ENCODE data around the gene ZNF467.

ZNF467 gene

DNA sequence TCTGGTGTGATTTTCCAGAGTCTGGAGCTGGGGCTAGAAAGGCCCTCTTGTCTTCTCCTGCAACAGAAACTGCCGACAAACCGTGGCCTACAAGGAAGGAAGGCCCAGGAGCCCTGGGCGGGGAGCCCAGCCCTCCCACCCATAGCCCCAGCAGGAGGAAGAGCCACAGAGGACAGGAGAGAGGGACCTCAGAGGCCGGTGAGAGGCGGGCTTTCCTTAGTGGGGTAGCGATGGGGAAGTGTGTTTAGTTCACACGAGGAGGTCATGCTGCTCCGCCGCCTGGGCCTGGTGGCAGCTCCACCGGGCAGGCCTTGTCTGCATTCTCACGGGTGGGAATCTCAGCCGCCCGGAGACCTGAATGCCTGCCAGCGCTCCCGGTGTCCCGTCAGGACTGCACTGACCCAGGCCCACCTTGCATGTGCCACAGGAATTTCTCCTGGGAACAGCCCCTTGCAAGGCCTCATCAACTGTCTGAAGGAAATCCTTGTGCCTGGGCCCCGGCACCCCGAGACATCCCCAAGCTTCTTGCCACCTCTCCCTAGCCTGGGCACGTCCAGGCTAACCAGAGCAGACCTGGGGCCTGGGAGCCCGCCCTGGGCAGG is 50.9 kb downstream of the ZNF467 start:
- Mint-ChIP-seq H3K4me1 (peaks cover 9 to 12% of the 10 kb centered on the region in 2 donors), H3K27ac (no peak overlapping the region), H3K4me3 (no peak overlapping the region), H3K27me3 (no peaks in the 10 kb centered on the region), H3K9me3 (no peaks in the 10 kb centered on the region), H3K36me3 (peaks cover 42 to 45% of the 10 kb centered on the region in 2 donors)
- no peak for DNase-seq
- no peak for ATAC-seq (replicated peaks)

DNA sequence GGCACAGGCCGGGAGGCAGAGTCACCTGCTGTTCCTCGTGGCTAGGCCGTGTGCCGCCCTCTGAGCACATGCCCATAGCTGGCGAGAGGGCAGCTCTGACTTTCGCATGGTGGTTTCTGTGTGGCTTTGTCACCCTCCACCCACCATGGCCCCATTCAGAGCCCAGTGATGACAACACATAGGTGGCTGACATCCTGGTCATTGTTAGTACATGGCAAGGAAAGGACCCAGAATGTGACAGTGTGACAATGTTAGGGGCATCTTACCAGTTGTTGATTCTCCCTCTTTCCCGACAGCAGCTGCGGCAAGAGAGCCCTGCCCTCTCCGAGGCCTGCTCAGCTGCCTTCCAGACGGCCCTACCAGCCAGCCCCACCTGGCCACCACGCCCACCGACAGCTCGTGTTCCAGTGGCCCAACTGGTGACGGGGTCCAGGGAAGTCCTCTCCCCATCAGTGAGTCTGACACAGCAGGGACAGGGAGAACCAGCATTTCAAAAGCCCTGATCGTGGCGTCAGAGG is 52.2 kb downstream of the ZNF467 start:
- Mint-ChIP-seq H3K36me3 (peaks cover 37 to 38% of the 10 kb centered on the region in 2 donors), H3K9me3 (no peaks in the 10 kb centered on the region), H3K27ac (no peak overlapping the region), H3K27me3 (no peaks in the 10 kb centered on the region), H3K4me3 (no peak overlapping the region), H3K4me1 (peaks cover 13 to 15% of the 10 kb centered on the region in 2 donors)
- no peak for DNase-seq
- no peak for ATAC-seq (replicated peaks)

DNA sequence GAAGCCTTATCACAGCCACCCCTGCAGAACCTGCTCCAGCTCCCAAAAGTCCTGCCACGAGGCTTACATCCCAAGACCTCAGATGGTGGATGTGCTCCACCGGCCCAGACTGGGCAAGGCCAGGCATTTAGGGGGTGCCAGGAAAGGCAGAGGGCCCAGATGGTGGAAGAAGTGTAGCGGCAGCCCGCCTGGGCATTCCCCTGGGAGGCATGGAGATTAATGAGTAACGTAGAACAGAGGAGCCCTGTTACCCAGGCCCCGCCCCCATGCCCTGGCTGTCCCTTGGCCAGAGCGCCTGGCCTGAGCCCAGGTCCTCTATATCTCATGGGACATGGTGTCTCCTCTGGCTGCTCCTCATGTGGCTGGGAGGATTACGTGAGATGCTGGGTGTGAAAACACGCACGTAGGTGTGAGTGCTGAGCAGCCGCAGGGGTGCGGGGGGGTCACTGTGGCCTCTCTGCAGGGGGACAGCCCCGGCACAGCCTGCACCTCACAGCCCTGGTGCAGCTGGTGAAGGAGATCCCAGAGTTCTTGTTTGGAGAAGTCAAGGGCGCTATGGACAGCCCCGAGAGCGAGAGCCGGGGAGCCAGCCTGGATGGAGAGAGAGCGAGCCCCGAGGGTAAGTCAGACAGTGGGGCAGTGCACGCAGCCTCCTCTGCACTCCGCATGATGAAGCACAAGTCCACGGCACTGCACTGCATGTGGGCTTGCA is 52.9 kb downstream of the ZNF467 start:
- DNase-seq (no peak), ATAC-seq (replicated peaks) (peak in 1 of 2 donors; percentile 39)

DNA sequence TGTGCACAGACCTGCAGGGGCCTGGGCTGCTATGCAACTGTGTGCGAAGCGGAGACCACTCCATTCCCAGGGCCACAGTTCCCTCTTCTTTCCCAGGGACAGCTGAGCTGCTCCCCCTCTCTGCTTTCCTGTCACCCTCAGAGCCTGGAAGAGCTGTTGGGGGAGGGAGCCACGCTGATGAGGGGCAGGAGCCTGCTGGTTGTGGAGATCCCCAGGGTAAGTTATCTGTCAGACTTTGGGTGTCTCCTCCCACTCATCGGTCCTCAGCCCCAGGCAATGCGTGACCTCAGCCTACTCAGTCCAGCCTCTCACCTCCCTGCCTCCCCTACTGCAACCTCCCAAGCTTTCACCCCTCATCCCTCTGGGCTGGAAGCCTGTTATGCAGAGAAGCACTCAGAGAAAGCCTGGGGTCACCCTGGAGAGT is 53.5 kb downstream of the ZNF467 start:
- Mint-ChIP-seq H3K36me3 (peaks cover 30% of the 10 kb centered on the region in 2 donors), H3K27me3 (no peaks in the 10 kb centered on the region), H3K4me1 (peaks cover 25% of the 10 kb centered on the region in 2 donors), H3K4me3 (no peak overlapping the region), H3K9me3 (no peaks in the 10 kb centered on the region), H3K27ac (no peak overlapping the region)
- peak; percentile 16 for DNase-seq
- ATAC-seq (replicated peaks): peak in 1 of 2 donors; percentile 65

More for the DNA sequence above, 52.9 kb downstream of the ZNF467 start:
- Mint-ChIP-seq H3K4me1 (peaks cover 19 to 21% of the 10 kb centered on the region in 2 donors), H3K27me3 (no peaks in the 10 kb centered on the region), H3K27ac (peak overlapping the region; percentile 26), H3K4me3 (no peak overlapping the region), H3K36me3 (peaks cover 31 to 32% of the 10 kb centered on the region in 2 donors), H3K9me3 (no peaks in the 10 kb centered on the region)

DNA sequence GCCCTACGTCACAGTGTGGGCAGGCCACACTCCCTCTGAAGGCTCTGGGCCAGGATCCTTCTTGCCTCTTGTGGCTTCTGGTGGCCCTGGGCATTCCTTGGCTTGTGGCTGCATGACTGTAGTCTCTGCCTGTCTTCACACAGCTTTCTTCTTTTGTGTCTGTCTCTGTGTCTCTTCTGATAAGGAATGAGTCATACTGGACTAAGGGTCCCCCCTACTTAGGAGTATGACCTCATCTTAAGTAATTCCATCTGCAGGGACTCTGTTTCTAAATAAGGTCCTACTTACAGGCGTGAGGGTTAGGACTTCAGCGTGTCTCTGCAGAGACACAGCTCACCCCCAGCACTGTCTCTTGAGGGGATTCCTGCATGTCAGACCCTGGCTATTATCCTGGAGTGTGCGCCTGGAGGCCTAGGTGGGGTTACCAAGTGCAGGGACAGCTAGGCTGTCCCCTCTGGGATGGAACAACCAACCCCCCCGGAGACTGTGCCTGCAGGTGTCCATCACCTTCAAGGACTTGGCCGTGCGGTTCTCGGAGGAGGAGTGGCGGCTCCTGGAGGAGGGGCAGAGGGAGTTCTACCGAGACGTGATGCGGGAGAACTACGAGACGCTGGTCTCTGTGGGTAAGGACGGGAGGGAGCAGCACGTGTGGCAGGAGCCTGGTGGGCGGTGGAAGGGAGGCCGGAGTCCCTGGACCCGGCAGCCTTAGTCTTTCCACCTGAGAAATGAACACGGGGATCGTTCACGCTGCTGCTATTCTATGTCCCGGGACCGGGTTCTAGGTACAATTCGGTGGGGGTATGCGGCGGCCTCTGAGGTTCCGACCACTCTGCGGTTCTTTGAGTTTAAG is 54.1 kb downstream of the ZNF467 start:
- ATAC-seq (replicated peaks) (no peak), DNase-seq (no peak)
- H3K4me1 Mint-ChIP-seq: peaks cover 25 to 27% of the 10 kb centered on the region in 2 donors
- peaks cover 30% of the 10 kb centered on the region in 2 donors for H3K36me3 Mint-ChIP-seq
- no peaks in the 10 kb centered on the region for H3K27me3 Mint-ChIP-seq
- H3K9me3 Mint-ChIP-seq: no peaks in the 10 kb centered on the region
- H3K27ac Mint-ChIP-seq: peak overlapping the region; percentile 67
- no peak overlapping the region for H3K4me3 Mint-ChIP-seq

DNA sequence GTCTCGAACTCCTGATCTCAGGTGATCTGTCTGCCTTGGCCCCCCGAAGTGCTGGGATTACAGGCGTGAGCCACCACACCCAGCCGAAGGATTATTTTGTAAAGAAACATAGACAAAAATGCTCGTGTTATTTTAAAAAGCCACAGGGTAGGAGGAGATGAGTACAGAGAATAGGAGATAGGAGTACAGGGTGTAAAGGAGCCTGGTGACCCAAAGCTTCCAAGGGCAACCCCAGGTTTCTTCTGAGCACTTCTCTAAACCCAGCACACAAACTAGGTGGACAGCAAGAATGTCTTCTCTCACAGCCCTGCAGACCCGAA is 54.7 kb downstream of the ZNF467 start:
- H3K27ac Mint-ChIP-seq: no peak overlapping the region
- H3K4me1 Mint-ChIP-seq: peaks cover 25 to 33% of the 10 kb centered on the region in 2 donors
- H3K36me3 Mint-ChIP-seq: peaks cover 24 to 27% of the 10 kb centered on the region in 2 donors
- H3K27me3 Mint-ChIP-seq: no peaks in the 10 kb centered on the region
- DNase-seq: no peak
- H3K4me3 Mint-ChIP-seq: no peak overlapping the region
- ATAC-seq (replicated peaks): no peak
- no peaks in the 10 kb centered on the region for H3K9me3 Mint-ChIP-seq

DNA sequence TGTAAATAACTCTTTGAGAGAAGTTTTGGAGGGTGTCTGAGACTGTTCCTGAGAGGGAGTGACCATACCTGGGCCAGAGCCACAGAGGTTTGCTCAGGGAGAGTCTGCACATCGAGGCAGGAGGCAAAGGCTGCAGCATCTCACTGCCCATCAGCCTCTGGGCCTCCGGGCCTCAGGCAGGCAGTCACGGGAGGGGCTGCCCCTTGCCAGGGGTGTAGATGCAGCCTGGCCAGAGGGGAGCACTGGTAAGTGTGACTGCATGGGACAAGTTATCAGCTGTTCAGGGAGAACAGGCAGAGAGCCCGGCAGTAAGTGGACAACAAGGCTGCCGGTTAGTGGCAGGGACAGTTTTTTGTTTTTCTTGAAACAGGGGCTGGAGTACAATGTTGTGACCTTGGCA is 55.9 kb downstream of the ZNF467 start:
- ATAC-seq (replicated peaks): no peak
- H3K9me3 Mint-ChIP-seq: no peaks in the 10 kb centered on the region
- H3K4me3 Mint-ChIP-seq: no peak overlapping the region
- no peak overlapping the region for H3K27ac Mint-ChIP-seq
- peaks cover 5 to 6% of the 10 kb centered on the region in 2 donors for H3K27me3 Mint-ChIP-seq
- peaks cover 17 to 18% of the 10 kb centered on the region in 2 donors for H3K36me3 Mint-ChIP-seq
- H3K4me1 Mint-ChIP-seq: peaks cover 25 to 36% of the 10 kb centered on the region in 2 donors
- no peak for DNase-seq

DNA sequence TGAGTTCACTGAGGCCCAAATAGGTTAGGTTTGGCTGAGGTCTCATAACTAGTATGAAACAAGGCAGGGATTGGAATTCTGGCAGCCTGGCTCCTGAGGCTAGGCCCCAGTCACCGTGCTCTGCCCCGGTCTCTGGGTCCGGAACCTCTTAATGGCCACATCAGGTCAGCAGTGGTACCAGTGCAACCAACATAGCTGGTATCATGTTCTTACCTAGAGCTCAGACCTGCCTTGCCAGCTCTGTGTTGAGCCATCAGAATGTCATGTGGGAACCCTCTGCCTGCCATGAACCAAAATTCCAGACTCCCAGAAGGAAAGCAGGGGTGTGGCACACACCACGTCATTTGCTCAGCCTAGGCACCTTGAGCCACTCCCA is 56.5 kb downstream of the ZNF467 start:
- H3K4me3 Mint-ChIP-seq: no peak overlapping the region
- H3K9me3 Mint-ChIP-seq: peaks cover 0 to under 1% of the 10 kb centered on the region in 2 donors
- H3K36me3 Mint-ChIP-seq: peaks cover 13 to 17% of the 10 kb centered on the region in 2 donors
- DNase-seq (no peak), ATAC-seq (replicated peaks) (no peak)
- no peak overlapping the region for H3K27ac Mint-ChIP-seq
- H3K27me3 Mint-ChIP-seq: peaks cover 5 to 6% of the 10 kb centered on the region in 2 donors
- H3K4me1 Mint-ChIP-seq: peaks cover 25 to 36% of the 10 kb centered on the region in 2 donors

DNA sequence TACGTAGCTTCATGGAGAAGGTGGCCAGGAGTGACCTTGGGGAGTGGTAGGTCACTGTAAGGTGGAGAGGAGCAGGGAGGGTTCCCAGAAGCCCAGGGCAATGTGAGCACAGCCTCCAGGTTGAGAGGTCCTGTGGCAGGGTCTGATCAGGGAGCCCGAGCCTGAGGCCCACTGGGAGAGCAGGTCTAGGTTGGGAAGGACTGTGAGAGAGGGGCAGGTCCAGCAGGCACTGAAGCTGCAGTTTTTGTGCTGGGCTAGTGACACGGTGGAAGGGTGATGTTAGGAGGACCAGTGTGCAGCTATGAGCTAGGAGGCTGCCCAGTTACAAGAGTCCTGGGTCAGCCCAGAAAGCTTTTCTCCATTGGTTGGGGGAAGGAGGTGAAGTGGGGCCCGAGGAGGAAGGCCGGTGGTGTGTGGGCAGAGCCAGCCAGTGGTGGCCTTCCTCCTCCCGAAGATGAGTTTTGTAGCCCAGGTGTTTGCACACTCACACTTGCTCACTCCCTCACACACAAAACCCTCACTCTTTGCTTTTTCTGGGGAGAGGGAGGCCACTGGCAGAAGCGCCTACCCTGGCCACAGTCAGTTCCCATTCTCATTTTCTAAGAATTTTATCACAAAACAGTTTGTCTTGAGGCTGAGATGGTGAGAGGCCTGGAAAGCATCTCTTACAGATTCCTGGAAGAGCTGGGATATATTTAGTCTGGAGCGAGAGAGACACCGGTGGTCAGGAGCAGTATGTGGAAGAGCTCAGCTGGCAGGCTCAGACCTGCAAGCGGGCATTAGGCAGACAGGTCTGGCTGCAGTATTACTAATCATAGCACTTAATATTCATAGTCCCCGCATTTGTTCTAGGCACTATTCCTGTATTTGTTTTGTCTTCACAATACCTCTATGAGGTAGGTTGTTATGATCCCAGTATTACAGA is 57.1 kb downstream of the ZNF467 start:
- Mint-ChIP-seq H3K36me3 (peaks cover 13% of the 10 kb centered on the region in 2 donors), H3K4me3 (peak overlapping the region in 1 of 2 donors; percentile 90), H3K4me1 (peaks cover 25 to 36% of the 10 kb centered on the region in 2 donors), H3K9me3 (peaks cover 1 to 3% of the 10 kb centered on the region in 2 donors), H3K27me3 (peaks cover 5 to 6% of the 10 kb centered on the region in 2 donors), H3K27ac (no peak overlapping the region)
- DNase-seq (no peak), ATAC-seq (replicated peaks) (no peak)

DNA sequence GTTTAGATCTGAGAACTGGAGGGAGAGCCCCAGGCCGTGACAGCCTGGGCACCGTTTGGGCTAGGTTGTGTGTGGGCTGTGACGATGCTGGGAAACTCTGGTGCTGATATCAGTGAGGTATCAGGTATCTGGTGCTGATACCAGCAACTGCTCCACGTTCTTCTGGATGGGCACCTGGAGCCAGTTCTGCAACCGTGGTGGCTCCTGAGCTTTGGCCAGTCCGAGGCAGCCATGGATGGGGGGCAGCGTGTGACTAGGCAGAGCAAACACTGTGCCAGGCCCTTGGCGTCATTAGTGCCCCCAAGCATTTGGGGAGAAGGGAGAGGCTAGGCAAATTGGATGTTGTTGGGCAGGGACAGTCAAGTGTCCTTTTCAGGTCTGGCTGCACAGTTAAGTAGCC is 57.9 kb downstream of the ZNF467 start:
- Mint-ChIP-seq H3K4me3 (peak overlapping the region; percentile 88 to 90), H3K4me1 (peaks cover 25 to 34% of the 10 kb centered on the region in 2 donors), H3K9me3 (peaks cover 7 to 10% of the 10 kb centered on the region in 2 donors), H3K27ac (peak overlapping the region; percentile 74), H3K36me3 (peaks cover 12 to 14% of the 10 kb centered on the region in 2 donors), H3K27me3 (peaks cover 5 to 6% of the 10 kb centered on the region in 2 donors)
- ATAC-seq (replicated peaks) (peak in 1 of 2 donors; percentile 4), DNase-seq (no peak)

DNA sequence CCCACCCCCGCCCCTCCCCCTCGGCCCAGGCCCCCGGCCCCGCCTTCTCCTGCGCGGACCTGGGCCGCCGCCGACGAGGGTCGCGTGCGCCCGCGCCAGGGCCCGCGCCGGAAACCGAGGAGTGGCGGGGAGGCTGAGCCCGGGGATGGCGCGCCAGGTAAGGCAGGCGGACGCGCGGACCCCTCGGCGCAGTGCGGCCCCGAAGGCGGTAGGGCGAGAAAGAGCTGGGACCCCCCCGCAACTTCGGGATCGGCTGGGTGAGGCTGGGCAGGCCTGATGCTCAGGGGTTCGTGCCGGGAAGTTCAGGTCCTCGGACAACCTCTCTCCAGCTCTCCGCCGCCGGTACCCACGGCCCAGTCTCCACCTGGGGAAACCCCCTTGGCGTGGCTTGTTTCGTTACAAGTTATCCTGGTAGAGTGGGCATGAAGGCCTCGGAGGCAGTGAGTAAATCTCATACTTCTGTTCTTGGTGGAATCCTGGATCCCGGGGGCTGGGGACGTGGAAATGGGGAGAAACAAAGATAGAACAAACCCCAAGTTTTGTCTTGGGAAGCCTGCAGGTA is 58.4 kb downstream of the ZNF467 start:
- H3K9me3 Mint-ChIP-seq: peaks cover 7 to 10% of the 10 kb centered on the region in 2 donors
- DNase-seq: peak; percentile 28

More for the DNA sequence above, 58.4 kb downstream of the ZNF467 start:
- Mint-ChIP-seq H3K27me3 (peaks cover 5 to 6% of the 10 kb centered on the region in 2 donors), H3K27ac (peak overlapping the region; percentile 74), H3K4me1 (peaks cover 22 to 29% of the 10 kb centered on the region in 2 donors), H3K4me3 (peak overlapping the region; percentile 88 to 90), H3K36me3 (peaks cover 8 to 10% of the 10 kb centered on the region in 2 donors)
- ATAC-seq (replicated peaks): peak; percentile 35 to 36
